ENCODE data around the gene TMTC1.

Gene TMTC1

GRCh38 chr12:29612912-29613311 is 170.8 kb downstream of the TMTC1 start:
- DNase-seq (ENCODE audit: low spot score) = no peak

GRCh38 chr12:29611906-29612305 is 171.8 kb downstream of the TMTC1 start:
- no peak for DNase-seq (ENCODE audit: low spot score)

GRCh38 chr12:29610473-29611170 is 173.1 kb downstream of the TMTC1 start:
- no peak for DNase-seq (ENCODE audit: low spot score)

GRCh38 chr12:29609431-29610215 is 174.1 kb downstream of the TMTC1 start:
- no peak for DNase-seq (ENCODE audit: low spot score)

- no peak for DNase-seq (ENCODE audit: low spot score)
Observed at GRCh38 chr12:29608581-29608980, 175.2 kb downstream of the TMTC1 start.

- DNase-seq (ENCODE audit: low spot score) = no peak
Observed at GRCh38 chr12:29599381-29599780, 184.4 kb downstream of the TMTC1 start.

GRCh38 chr12:29595071-29595755 is 188.5 kb downstream of the TMTC1 start:
- DNase-seq (ENCODE audit: low spot score) = no peak

- DNase-seq (ENCODE audit: low spot score) = no peak
Observed at GRCh38 chr12:29593001-29593400, 190.7 kb downstream of the TMTC1 start.

- no peak for DNase-seq (ENCODE audit: low spot score)
Observed at GRCh38 chr12:29591140-29592020, 192.4 kb downstream of the TMTC1 start.

- no peak for DNase-seq (ENCODE audit: low spot score)
Observed at GRCh38 chr12:29589851-29590250, 193.9 kb downstream of the TMTC1 start.

- DNase-seq (ENCODE audit: low spot score) = no peak
Observed at GRCh38 chr12:29589286-29589820, 194.4 kb downstream of the TMTC1 start.

- DNase-seq (ENCODE audit: low spot score) = no peak
Observed at GRCh38 chr12:29582677-29583272, 201.0 kb downstream of the TMTC1 start.

- no peak for DNase-seq (ENCODE audit: low spot score)
Observed at GRCh38 chr12:29582146-29582545, 201.6 kb downstream of the TMTC1 start.

GRCh38 chr12:29581631-29582030 is 202.1 kb downstream of the TMTC1 start:
- DNase-seq (ENCODE audit: low spot score) = no peak

GRCh38 chr12:29580971-29581370 is 202.8 kb downstream of the TMTC1 start:
- no peak for DNase-seq (ENCODE audit: low spot score)

GRCh38 chr12:29578731-29579130 is 205.0 kb downstream of the TMTC1 start:
- no peak for DNase-seq (ENCODE audit: low spot score)

GRCh38 chr12:29578070-29578469 is 205.7 kb downstream of the TMTC1 start:
- DNase-seq (ENCODE audit: low spot score) = no peak

GRCh38 chr12:29574500-29574899 is 209.2 kb downstream of the TMTC1 start:
- DNase-seq (ENCODE audit: low spot score) = no peak

GRCh38 chr12:29572938-29573337 is 210.8 kb downstream of the TMTC1 start:
- DNase-seq (ENCODE audit: low spot score) = no peak

GRCh38 chr12:29572464-29572863 is 211.3 kb downstream of the TMTC1 start:
- no peak for DNase-seq (ENCODE audit: low spot score)

GRCh38 chr12:29569132-29569757 is 214.5 kb downstream of the TMTC1 start:
- no peak for DNase-seq (ENCODE audit: low spot score)

All from hematopoietic multipotent progenitor cell treated with erythropoietin and hydrocortisone succinate and interleukin-3 and kit ligand, for 15 days (in vitro differentiated cells).